Measurements from ENCODE around the gene WDR27. TPM values are rescaled to one million over a fixed set of nuclear protein-coding genes. Genes with fewer than 3 reads are reported as not detected.

The WDR27 gene
- total RNA-seq (10 to 100 TPM; 35.1 to 53.4 (median 40.7) TPM), polyA plus RNA-seq (10 to 100 TPM; 16.6 to 23.0 TPM)
- long read RNA-seq, donor 1, partial matches to known transcripts = 4 of 19 reads
- long read RNA-seq, donor 1, other reads (novel, unspliced or antisense) = 14 of 19 reads
- long read RNA-seq, donor 2, partial matches to known transcripts = 0 of 5 reads
- long read RNA-seq, donor 2, other reads (novel, unspliced or antisense) = 0 of 5 reads
- long read RNA-seq, donor 3, partial matches to known transcripts = 2 of 7 reads
- long read RNA-seq, donor 3, other reads (novel, unspliced or antisense) = 5 of 7 reads

DNA sequence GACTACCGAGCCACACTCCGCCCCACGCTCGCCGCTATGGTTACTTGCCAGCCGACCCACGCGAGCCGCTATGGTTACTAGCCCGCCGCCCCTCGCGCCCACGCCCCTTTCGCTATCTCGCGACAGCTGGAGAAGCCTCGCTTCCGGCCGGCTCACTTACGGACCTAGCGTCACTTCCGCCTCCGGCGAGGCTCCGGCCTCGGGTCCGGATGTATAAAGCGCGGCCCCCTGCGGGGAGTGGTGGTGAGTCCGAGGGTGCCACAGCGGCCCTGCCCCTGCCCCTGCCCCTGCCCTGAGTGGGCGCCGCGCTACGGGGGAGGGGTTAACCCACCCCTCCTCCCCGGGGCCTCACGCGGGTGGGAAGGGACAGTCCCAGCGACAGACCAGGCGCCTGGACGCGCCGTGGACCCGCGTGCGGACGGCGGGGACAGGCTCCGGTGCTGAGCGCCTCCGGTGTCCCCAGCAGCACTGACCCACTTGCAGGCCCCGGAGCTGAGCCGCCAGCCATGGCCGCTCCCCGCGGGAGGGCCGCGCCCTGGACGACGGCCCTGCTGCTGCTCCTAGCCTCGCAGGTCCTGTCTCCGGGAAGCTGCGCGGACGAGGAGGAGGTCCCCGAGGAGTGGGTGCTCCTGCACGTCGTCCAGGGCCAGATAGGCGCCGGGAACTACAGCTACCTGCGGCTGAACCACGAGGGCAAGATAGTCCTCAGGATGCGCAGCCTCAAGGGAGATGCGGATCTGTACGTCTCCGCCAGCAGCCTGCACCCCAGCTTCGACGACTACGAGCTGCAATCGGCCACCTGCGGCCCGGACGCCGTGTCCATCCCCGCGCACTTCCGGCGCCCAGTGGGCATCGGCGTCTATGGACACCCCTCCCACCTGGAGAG lies at the start of gene WDR27, which contains the start of gene C6orf120:
TSS of gene WDR27 (minus strand) at position 76 of the 886 bp plus-strand sequence. CDS start 13,024 bp downstream, outside the sequence.
TSS of gene C6orf120 (plus strand) at position 173 of the 886 bp plus-strand sequence. CDS start at position 507, 334 bp downstream.
- 0 to 1% (median 0%) methylated on average over 60 to 92 of the region's 92 CpGs for WGBS, 3 donors
- Histone ChIP-seq H3K27me3 (no peaks in the 10 kb centered on the region), H3K36me3 (no peaks in the 10 kb centered on the region), H3K4me1 (ENCODE audit: insufficient read depth) (peaks cover 4% of the 10 kb centered on the region), H3K27ac (peak within 1 kb of the TSS; percentile 47 to 87), H3K9me3 (no peaks in the 10 kb centered on the region), H3K4me3 (peak within 1 kb of the TSS; percentile 93)
- DNase-seq = peak; percentile 94 to 97 (median 95)
- intact Hi-C loops (cut with DNase I) = no loop called here
- TF ChIP-seq EP300 (IDR thresholded peaks at IDR 0.05) (no peak), POLR2A (IDR thresholded peaks at IDR 0.05) (peak; percentile 89)
- TF ChIP-seq, protein P1, sequence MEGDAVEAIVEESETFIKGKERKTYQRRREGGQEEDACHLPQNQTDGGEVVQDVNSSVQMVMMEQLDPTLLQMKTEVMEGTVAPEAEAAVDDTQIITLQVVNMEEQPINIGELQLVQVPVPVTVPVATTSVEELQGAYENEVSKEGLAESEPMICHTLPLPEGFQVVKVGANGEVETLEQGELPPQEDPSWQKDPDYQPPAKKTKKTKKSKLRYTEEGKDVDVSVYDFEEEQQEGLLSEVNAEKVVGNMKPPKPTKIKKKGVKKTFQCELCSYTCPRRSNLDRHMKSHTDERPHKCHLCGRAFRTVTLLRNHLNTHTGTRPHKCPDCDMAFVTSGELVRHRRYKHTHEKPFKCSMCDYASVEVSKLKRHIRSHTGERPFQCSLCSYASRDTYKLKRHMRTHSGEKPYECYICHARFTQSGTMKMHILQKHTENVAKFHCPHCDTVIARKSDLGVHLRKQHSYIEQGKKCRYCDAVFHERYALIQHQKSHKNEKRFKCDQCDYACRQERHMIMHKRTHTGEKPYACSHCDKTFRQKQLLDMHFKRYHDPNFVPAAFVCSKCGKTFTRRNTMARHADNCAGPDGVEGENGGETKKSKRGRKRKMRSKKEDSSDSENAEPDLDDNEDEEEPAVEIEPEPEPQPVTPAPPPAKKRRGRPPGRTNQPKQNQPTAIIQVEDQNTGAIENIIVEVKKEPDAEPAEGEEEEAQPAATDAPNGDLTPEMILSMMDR (IDR thresholded peaks at IDR 0.05) = peak in 1 of 3 donors; percentile 28

DNA sequence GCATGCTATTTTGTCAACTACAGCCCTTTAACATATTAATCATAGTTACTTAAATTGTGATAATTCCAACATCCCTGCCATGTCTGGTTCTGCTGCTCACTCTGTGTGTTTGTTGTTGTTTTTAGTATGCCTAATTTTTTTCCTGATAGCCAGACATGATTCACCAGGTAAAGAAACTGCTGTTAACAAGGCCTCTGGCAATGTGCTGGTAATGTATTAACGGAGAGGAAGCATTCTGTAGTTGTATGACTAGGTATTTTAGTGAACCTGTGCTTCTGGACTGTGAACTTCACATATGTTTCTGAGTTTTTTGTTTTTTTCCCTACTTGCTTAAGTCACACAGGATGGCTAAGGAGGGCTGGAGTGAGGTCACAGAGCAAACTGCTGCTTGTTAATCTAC lies 44.7 kb upstream of the WDR27 start:
- DNase-seq = no peak
- H3K4me1 ChIP-seq (ENCODE audit: insufficient read depth) = no peaks in the 10 kb centered on the region
- no peaks in the 10 kb centered on the region for H3K9me3 ChIP-seq
- intact Hi-C loops (cut with DNase I) = no loop called here
- TF ChIP-seq, protein P1 (IDR thresholded peaks at IDR 0.05) = no peak
- TF ChIP-seq POLR2A (IDR thresholded peaks at IDR 0.05) = no peak
- no peak for TF ChIP-seq EP300 (IDR thresholded peaks at IDR 0.05)
- no peak overlapping the region for H3K4me3 ChIP-seq
- H3K27me3 ChIP-seq = no peaks in the 10 kb centered on the region
- no peaks in the 10 kb centered on the region for H3K36me3 ChIP-seq
- 82 to 89% (median 84%) methylated on average over 1 of the region's 1 CpG for WGBS, 3 donors
- H3K27ac ChIP-seq = no peak overlapping the region

DNA sequence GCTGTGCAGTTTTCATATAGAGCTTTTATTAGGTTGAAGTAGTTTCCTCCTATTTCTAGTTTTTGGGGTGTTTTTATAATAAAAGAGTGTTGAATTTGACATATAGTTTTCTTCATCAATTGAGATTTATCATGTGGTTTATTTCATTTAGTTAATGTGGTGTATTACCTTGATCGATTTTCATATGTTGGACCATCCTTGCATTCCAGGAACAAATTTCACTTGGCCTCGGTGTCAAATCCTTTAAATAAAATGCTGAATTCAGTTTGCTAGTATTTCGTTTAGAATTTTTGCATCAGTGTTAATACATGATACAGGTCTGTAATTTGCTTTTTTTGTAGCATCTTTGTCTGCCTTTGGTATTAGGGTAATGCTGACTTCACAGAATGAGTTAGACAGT lies 43.6 kb upstream of the WDR27 start:
- no peaks in the 10 kb centered on the region for H3K36me3 ChIP-seq
- no peaks in the 10 kb centered on the region for H3K27me3 ChIP-seq
- TF ChIP-seq, protein P1 (IDR thresholded peaks at IDR 0.05) = no peak
- TF ChIP-seq EP300 (IDR thresholded peaks at IDR 0.05) (no peak), POLR2A (IDR thresholded peaks at IDR 0.05) (no peak)
- no peaks in the 10 kb centered on the region for H3K4me1 ChIP-seq (ENCODE audit: insufficient read depth)
- intact Hi-C loops (cut with DNase I) = no loop called here
- H3K4me3 ChIP-seq = no peak overlapping the region
- no peak for DNase-seq
- WGBS, 3 donors = 87% methylated on average over 3 of the region's 3 CpGs
- H3K9me3 ChIP-seq = no peaks in the 10 kb centered on the region
- H3K27ac ChIP-seq = no peak overlapping the region

DNA sequence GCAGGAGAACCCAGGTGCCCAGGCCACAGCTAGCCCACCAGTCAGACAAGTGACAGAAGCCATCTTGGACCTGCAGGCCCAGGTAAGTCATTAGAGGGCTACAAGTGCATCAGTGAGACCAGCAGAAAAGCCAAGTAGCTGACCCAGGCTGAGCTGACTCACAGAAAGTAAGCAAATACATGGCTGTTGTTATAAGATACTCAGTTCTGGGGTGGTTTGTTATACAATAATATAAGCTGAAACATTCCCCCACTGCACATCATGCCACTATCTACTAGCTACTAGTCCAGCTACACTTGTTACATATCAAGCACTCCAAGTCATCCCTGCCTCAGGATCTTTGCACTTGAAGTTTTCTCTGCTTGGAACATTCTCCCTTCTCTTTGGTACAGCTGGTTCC lies 39.5 kb upstream of the WDR27 start:
- Histone ChIP-seq H3K27me3 (no peaks in the 10 kb centered on the region), H3K9me3 (no peaks in the 10 kb centered on the region), H3K27ac (no peak overlapping the region), H3K4me3 (no peak overlapping the region), H3K36me3 (no peaks in the 10 kb centered on the region), H3K4me1 (ENCODE audit: insufficient read depth) (no peaks in the 10 kb centered on the region)
- TF ChIP-seq EP300 (IDR thresholded peaks at IDR 0.05) = no peak
- TF ChIP-seq, protein P1 (IDR thresholded peaks at IDR 0.05) = no peak
- TF ChIP-seq POLR2A (IDR thresholded peaks at IDR 0.05) = no peak
- intact Hi-C loops (cut with DNase I) = no loop called here
- DNase-seq = no peak
